OCI-LY1 (cell line): ENCODE measurements around the gene ANKRD52.
A peak's percentile ranks its signal among the peaks of the same experiment; 100 is the strongest.

ENCODE experiments used
- H2AFZ ChIP-seq: fragments of 200-600 bp; sonication (generic), shearing (Covaris generic); 2 replicates; pipeline ENCODE4 v1.6.0; 2014; ENCODE audit warnings: antibody characterized with exemption, mild to moderate bottlenecking, low read length
- H3F3A ChIP-seq: fragments of 200-600 bp; sonication (generic), shearing (Covaris generic); 2 replicates; pipeline ENCODE4 v1.6.0; 2014; ENCODE audit warnings: mild to moderate bottlenecking, antibody characterized with exemption, low read length, moderate library complexity; ENCODE audit not compliant: insufficient read depth
- H3K27ac ChIP-seq: fragments of 200-600 bp; sonication (generic); 2 replicates; pipeline ENCODE4 v1.5.1; 2014; ENCODE audit warnings: low read length, mixed run types, mild to moderate bottlenecking, low read depth; ENCODE audit not compliant: poor library complexity, severe bottlenecking
- H3K27me3 ChIP-seq: fragments of 200-600 bp; sonication (generic); 2 replicates; pipeline ENCODE4 v1.6.0; 2014; ENCODE audit warnings: antibody characterized with exemption, mild to moderate bottlenecking, low read length, moderate library complexity; ENCODE audit not compliant: insufficient read depth
- H3K36me3 ChIP-seq: fragments of 200-600 bp; sonication (generic); 2 replicates; pipeline ENCODE4 v1.6.1; 2014; ENCODE audit warnings: mild to moderate bottlenecking, antibody characterized with exemption, low read length, moderate library complexity, mixed read lengths; ENCODE audit not compliant: insufficient read depth
- H3K4me1 ChIP-seq: fragments of 200-600 bp; sonication (generic); 2 replicates; pipeline ENCODE4 v1.5.1; 2014; ENCODE audit warnings: mild to moderate bottlenecking, low read length, moderate library complexity; ENCODE audit not compliant: insufficient read depth, severe bottlenecking
- H3K4me2 ChIP-seq: fragments of 200-600 bp; sonication (generic), shearing (Covaris generic); 2 replicates; pipeline ENCODE4 v1.6.1; 2014; ENCODE audit warnings: low read length
- H3K4me3 ChIP-seq: fragments of 200-600 bp; sonication (generic); 2 replicates; pipeline ENCODE4 v1.5.1; 2014; ENCODE audit warnings: low read length, low read depth, mild to moderate bottlenecking, mixed read lengths; ENCODE audit not compliant: poor library complexity, severe bottlenecking
- H3K79me2 ChIP-seq: fragments of 200-600 bp; shearing (Covaris generic); 2 replicates; pipeline ENCODE4 v1.6.1; 2016; ENCODE audit warnings: mixed run types, low read length, mixed read lengths; ENCODE audit not compliant: insufficient read depth
- H3K9ac ChIP-seq: fragments of 200-600 bp; sonication (generic), shearing (Covaris generic); 2 replicates; pipeline ENCODE4 v1.6.1; 2014; ENCODE audit warnings: mild to moderate bottlenecking, low read length, mixed read lengths
- H3K9me2 ChIP-seq: fragments of 200-600 bp; sonication (generic), shearing (Covaris generic); 2 replicates; pipeline ENCODE4 v1.6.1; 2014; ENCODE audit warnings: low read depth, mild to moderate bottlenecking, low read length, mixed read lengths
- H3K9me3 ChIP-seq: fragments of 200-600 bp; shearing (Covaris generic); 2 replicates; pipeline ENCODE4 v1.6.1; 2014; ENCODE audit warnings: low read length, mixed read lengths
- H4K20me1 ChIP-seq: fragments of 200-600 bp; sonication (generic), shearing (Covaris generic); 2 replicates; pipeline ENCODE4 v1.6.0; 2016; ENCODE audit warnings: mild to moderate bottlenecking, low read length; ENCODE audit not compliant: insufficient read depth
- CTCF ChIP-seq: fragments of 200-600 bp; sonication (generic), shearing (Covaris generic); IDR thresholded peaks from 2 replicates; pipeline ENCODE4 v1.5.1; 2017; ENCODE audit warnings: mild to moderate bottlenecking, antibody characterized with exemption, low read length, moderate library complexity, mixed read lengths
- EZH2 ChIP-seq: fragments of 200-600 bp; sonication (generic), shearing (Covaris generic); IDR thresholded peaks from 2 replicates; pipeline ENCODE4 v1.8.0; 2017; ENCODE audit warnings: borderline replicate concordance, mixed run types, mild to moderate bottlenecking, antibody characterized with exemption, low read length, moderate library complexity, mixed read lengths

The ANKRD52 gene

DNA sequence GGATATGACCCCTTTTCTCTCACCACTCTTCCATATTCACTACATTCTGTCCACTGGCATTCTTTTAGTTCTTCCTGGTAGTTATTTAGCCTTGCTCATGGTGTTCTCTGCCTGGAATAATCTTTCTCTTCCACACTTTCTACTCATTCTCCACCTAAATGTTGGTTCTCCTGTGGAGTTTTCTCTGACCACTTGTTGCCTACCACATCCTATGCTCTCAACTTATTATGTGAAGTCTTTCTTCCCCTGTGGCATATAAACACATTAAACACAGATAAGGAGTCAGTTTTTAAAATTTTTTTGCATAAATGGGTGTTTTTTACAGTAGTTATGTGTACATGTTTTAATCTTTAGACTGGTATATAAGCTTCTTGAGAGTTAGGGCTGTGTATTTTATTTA lies 65.6 kb downstream of the ANKRD52 start:
- H3K4me1 ChIP-seq = peaks cover 28% of the 10 kb centered on the region
- H3K36me3 ChIP-seq = no peaks in the 10 kb centered on the region; the same call in 1 of the 2 replicates
- no peak overlapping the region for H3K27ac ChIP-seq
- no peak overlapping the region for H2AFZ ChIP-seq
- H3K79me2 ChIP-seq = peaks cover 13% of the 10 kb centered on the region
- no peaks in the 10 kb centered on the region for H3K27me3 ChIP-seq
- H3K4me2 ChIP-seq = no peak overlapping the region
- TF ChIP-seq CTCF = no peak
- TF ChIP-seq EZH2 = no peak
- no peaks in the 10 kb centered on the region for H4K20me1 ChIP-seq
- no peak overlapping the region for H3K4me3 ChIP-seq
- H3F3A ChIP-seq = peaks cover 9% of the 10 kb centered on the region; the same call in 1 of the 2 replicates
- no peak overlapping the region for H3K9ac ChIP-seq
- H3K9me2 ChIP-seq = no peaks in the 10 kb centered on the region
- no peaks in the 10 kb centered on the region for H3K9me3 ChIP-seq

DNA sequence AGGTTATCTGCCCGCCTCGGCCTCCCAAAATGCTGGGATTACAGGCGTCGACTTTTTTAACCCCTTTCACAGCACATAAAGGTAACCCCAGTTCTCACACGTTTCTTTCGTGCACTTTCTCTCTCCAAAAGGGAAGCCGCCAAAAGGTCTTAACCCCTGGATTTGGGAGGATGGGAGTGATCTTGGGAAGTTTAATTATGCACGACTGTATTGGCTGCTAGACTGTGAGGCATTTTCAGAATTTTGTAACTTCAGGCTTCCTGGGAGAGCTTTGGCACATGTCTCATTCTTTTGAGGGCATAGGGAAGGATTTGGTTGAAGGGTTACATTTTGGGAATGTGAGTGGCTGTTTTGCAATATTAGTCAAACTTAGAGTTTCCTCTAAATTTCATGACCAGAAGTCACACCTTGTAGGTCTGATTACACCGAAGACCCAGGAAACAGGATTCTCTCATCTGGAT lies 67.5 kb downstream of the ANKRD52 start:
- Histone ChIP-seq H3K27me3 (no peaks in the 10 kb centered on the region), H4K20me1 (no peaks in the 10 kb centered on the region), H3K9me3 (no peaks in the 10 kb centered on the region), H3K79me2 (peaks cover 24% of the 10 kb centered on the region), H3K27ac (peak overlapping the region; percentile 78), H3K9me2 (no peaks in the 10 kb centered on the region), H3K4me3 (peak overlapping the region; percentile 98), H3F3A (peaks cover 9% of the 10 kb centered on the region; the same call in 1 of the 2 replicates), H3K4me1 (peaks cover 37% of the 10 kb centered on the region), H3K36me3 (peaks cover 18% of the 10 kb centered on the region), H3K4me2 (peak overlapping the region; percentile 100), H2AFZ (no peak overlapping the region), H3K9ac (no peak overlapping the region; the same call in 1 of the 2 replicates)
- no peak for TF ChIP-seq EZH2
- no peak for TF ChIP-seq CTCF

DNA sequence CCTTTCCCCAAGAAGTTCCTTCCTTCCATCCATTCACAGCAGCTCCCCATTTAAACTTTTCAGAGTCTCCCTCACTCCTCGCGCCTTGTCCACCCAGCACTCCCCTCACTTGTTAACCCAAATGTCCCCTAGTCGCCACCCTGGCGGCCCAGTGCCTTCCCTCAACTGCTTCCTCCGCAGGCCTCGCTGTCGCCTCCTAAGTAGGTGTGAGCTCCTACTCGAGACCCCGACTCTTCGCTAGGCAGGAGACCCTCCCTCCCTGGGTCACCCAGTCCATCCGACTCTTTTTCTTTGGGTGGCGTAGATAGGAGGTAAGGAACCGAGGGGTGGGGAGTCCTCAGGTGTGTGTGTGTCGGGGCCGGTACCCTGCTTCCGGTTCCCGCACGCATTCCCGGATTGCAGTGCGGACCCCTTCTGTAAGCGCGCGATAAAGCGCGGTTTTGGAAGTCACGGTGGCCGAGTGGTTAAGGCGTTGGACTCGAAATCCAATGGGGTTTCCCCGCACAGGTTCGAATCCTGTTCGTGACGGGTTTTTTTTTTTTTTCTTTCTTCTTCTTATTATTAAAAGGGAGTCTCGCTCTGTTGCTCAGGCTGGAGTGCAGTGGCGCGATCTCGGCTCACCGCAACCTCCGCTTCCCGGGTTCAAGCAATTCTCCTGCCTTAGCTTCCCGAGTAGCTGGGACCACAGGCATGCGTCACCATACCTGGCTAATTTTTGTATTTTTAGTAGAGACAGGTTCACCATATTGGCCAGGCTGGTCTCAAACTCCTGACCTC lies 68.1 kb downstream of the ANKRD52 start:
- no peaks in the 10 kb centered on the region for H3K9me3 ChIP-seq
- H3F3A ChIP-seq = peaks cover 9% of the 10 kb centered on the region; the same call in 1 of the 2 replicates
- peak overlapping the region; percentile 98 for H3K9ac ChIP-seq
- H2AFZ ChIP-seq = peak overlapping the region; percentile 39; the same call in 1 of the 2 replicates
- H3K36me3 ChIP-seq = peaks cover 24% of the 10 kb centered on the region
- H3K4me1 ChIP-seq = peaks cover 37% of the 10 kb centered on the region
- no peaks in the 10 kb centered on the region for H3K9me2 ChIP-seq
- H4K20me1 ChIP-seq = no peaks in the 10 kb centered on the region
- H3K27ac ChIP-seq = peak overlapping the region; percentile 78
- H3K27me3 ChIP-seq = no peaks in the 10 kb centered on the region
- H3K4me2 ChIP-seq = peak overlapping the region; percentile 100
- H3K79me2 ChIP-seq = peaks cover 24% of the 10 kb centered on the region
- peak overlapping the region; percentile 98 for H3K4me3 ChIP-seq
- TF ChIP-seq EZH2 = no peak
- TF ChIP-seq CTCF = no peak
